ENCODE measurements around the gene GRAP. TPM values are rescaled to one million over a fixed set of nuclear protein-coding genes. Genes with fewer than 3 reads are reported as not detected.

Gene GRAP
- polyA plus RNA-seq, 2 of the 4 experiments (the other 2 are of a cell fraction) = 0.19 TPM

GRCh38 chr17:19005789-19006430 is 40.8 kb downstream of the GRAP start:
- FAIRE-seq (no peak), DNase-seq (ENCODE audit: low read depth in 1 of 2, low spot score in 1 of 2) (no peak), ATAC-seq (no peak)
- H3K27ac ChIP-seq = peak overlapping the region; percentile 90 to 98; a peak in 5 of 6 replicates
- peak overlapping the region; percentile 93; the same call in 1 of the 3 replicates for H3K4me2 ChIP-seq
- ChIA-PET POLR2A (no interaction called here), CTCF (interaction anchor here (2.1 to 13.6 kb wide), 3 partner anchors 8 to 45 kb away, joined by 14 to 110 read pairs (median 21); no protein-coding TSS in a partner anchor)
- H3K4me1 ChIP-seq = peaks cover 47% of the 10 kb centered on the region
- TF ChIP-seq ESRRA (IDR thresholded peaks at IDR 0.05; ENCODE audit: borderline replicate concordance, low read length) (no peak), REST (IDR thresholded peaks at IDR 0.05) (no peak), MAX (IDR thresholded peaks at IDR 0.05) (no peak), MAFK (IDR thresholded peaks at IDR 0.05; ENCODE audit: partially characterized antibody) (no peak), HOXA7 (CRISPR knock-in tag; IDR thresholded peaks at IDR 0.05) (no peak)
- H3K4me3 ChIP-seq = no peak overlapping the region
- WGBS (ENCODE audit: missing lambda C conversion rate) = 87% methylated on average over 4 of the region's 4 CpGs
- H3K9me3 ChIP-seq = peaks cover 8% of the 10 kb centered on the region; the same call in 2 of the 3 replicates

GRCh38 chr17:19005137-19005773 is 41.5 kb downstream of the GRAP start:
- H3K4me1 ChIP-seq = peaks cover 41% of the 10 kb centered on the region
- TF ChIP-seq KDM5A (IDR thresholded peaks at IDR 0.05) (no peak), EHMT2 (IDR thresholded peaks at IDR 0.05; ENCODE audit: low read depth) (no peak), ATOH8 (CRISPR knock-in tag; IDR thresholded peaks at IDR 0.05; ENCODE audit: low read depth) (no peak), FOXS1 (CRISPR knock-in tag; IDR thresholded peaks at IDR 0.05) (no peak), BCL3 (IDR thresholded peaks at IDR 0.05) (no peak), PHF8 (IDR thresholded peaks at IDR 0.05; ENCODE audit: borderline replicate concordance, low read depth) (no peak), NR3C1 (IDR thresholded peaks at IDR 0.05) (no peak), EHF (CRISPR knock-in tag; IDR thresholded peaks at IDR 0.05) (no peak), POLR2A (IDR thresholded peaks at IDR 0.05; ENCODE audit: low read length) (no peak), RCOR1 (IDR thresholded peaks at IDR 0.05; ENCODE audit: low read depth, low read length) (no peak), MYC (IDR thresholded peaks at IDR 0.05; ENCODE audit: borderline replicate concordance, low read length) (no peak), MAX (IDR thresholded peaks at IDR 0.05) (no peak), SREBF2 (IDR thresholded peaks at IDR 0.05) (no peak), RARB (CRISPR knock-in tag; IDR thresholded peaks at IDR 0.05) (no peak; the same call in 1 of the 2 replicates), HOXB5 (CRISPR knock-in tag; IDR thresholded peaks at IDR 0.05) (no peak), ELK1 (IDR thresholded peaks at IDR 0.05; ENCODE audit: low read depth, low read length) (no peak), GATA3 (IDR thresholded peaks at IDR 0.05; ENCODE audit: borderline replicate concordance) (no peak), POLR2AphosphoS2 (conservative IDR thresholded peaks at IDR 0.05; ENCODE audit: low read length) (no peak), JUNB (IDR thresholded peaks at IDR 0.05) (no peak)
- H3K9me3 ChIP-seq = peaks cover 8% of the 10 kb centered on the region; the same call in 2 of the 3 replicates
- WGBS (ENCODE audit: missing lambda C conversion rate) = 90% methylated on average over 13 of the region's 13 CpGs
- FAIRE-seq (no peak), DNase-seq (ENCODE audit: low read depth in 1 of 2, low spot score in 1 of 2) (no peak), ATAC-seq (no peak)
- peak overlapping the region; percentile 69 for H3K4me3 ChIP-seq
- CTCF ChIA-PET = interaction anchor here (0.6 to 2.1 kb wide), 5 partner anchors 10 to 187 kb away, joined by 3 to 21 read pairs (median 5); no protein-coding TSS in a partner anchor
- peak overlapping the region; percentile 93 for H3K4me2 ChIP-seq
- peak overlapping the region; percentile 90 to 98 for H3K27ac ChIP-seq
- POLR2A ChIA-PET = interaction anchor here (1.1 to 1.7 kb wide), 3 partner anchors 10 to 44 kb away, joined by 4 read pairs; no protein-coding TSS in a partner anchor
